Stimulated activated CD8-positive, alpha-beta memory T cell treated with anti-CD3 and anti-CD28 coated beads, Interleukin-15, amount 100 ng/mL, for 1 hour (primary cell): ENCODE results near the gene BANP.
"Not testable (repeated sequence)": the region's sequence is repeated elsewhere in the genome, so short reads cannot be mapped to it uniquely, and the experiment has no call there.

Experiments
- DNase-seq: peaks from one replicate; pipeline ENCODE4 v3.0.0-alpha.2; 2020; ENCODE audit warnings: low read depth

BANP gene

DNA sequence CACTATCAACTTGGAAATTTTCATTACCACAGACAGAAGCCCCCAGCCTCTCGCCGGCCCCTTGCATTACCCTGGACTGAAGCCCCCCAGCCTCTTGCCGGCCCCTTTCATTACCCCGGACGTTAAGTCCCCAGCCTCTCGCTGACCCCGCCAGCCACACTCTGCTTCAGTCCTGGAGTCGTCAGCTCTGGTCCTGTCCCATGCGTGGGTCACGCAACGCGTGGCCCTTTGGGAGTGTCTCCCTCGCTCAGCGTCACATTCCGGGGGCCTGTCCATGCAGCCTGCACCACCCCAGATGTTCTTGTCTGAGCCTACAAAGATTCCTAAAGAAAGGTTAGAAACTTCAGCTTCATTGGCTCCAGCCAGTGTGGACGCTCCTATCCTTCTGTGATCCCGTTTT is 153.1 kb downstream of the BANP start:
- not testable (repeated sequence) for DNase-seq

DNA sequence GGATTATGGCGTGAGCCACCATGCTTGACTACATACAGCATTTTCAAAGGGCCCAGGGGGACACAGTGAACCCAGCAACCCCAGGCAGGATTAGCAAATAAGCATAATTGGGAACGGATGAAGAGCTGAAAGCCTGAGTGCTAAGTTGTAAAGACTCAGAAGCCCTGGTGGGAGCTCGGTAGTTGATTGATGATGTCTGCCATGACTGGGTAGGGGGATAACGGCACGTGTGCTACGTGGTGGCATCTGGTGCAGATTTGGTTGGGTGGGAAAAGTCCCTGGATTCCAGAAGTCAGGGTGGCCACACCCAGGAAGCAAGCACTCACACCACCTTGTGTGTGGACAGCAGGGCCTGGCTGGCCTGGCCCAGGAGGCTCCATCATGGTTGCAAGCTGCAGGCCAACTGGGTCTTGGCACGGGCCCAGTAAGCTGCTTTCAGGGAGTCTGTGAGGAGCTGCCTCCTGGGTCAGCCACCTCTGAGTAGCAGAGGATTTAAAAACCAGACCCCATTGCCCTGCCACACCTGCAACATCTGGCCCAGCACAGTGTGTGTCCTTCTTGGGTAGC is 154.4 kb downstream of the BANP start:
- DNase-seq = not testable (repeated sequence)

DNA sequence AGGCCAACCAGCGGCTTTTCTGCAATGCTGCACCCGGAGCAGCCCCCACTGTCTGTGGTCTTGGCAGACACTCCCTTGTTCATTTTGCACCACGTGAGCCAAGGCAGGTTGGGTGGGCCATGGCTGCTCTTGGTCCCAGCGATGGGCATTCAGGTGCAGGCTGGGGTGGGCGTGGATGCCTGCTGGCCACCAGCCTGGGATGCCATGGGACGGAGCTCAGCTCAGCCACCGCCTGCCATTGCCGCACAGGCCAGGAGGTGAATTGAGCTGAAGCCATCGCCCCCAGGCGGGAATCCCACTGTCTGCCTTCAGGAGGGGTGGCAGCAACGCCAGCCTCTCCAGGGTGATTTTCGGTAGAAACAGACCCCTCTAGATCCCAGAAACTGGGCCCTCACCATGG is 155.3 kb downstream of the BANP start:
- not testable (repeated sequence) for DNase-seq

DNA sequence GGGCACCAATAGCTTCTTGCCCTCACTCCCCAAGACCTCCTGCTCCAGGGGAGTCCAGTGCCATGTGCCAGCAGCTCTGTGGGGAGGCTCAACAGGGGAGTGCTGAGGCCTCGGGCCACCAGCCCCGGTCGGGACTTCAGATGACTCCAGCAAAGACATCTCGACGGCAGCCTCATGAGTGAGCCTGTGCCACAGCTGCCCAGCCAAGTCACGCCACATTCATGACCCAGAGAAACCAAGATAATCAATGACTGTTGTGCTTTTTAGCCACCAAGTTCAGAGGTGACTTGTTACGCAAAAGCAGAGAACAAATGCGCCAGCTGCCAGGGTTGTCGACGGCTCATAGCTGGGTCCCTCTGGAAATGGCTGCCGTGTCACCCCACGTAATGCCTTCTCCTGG is 157.5 kb downstream of the BANP start:
- no peak for DNase-seq

DNA sequence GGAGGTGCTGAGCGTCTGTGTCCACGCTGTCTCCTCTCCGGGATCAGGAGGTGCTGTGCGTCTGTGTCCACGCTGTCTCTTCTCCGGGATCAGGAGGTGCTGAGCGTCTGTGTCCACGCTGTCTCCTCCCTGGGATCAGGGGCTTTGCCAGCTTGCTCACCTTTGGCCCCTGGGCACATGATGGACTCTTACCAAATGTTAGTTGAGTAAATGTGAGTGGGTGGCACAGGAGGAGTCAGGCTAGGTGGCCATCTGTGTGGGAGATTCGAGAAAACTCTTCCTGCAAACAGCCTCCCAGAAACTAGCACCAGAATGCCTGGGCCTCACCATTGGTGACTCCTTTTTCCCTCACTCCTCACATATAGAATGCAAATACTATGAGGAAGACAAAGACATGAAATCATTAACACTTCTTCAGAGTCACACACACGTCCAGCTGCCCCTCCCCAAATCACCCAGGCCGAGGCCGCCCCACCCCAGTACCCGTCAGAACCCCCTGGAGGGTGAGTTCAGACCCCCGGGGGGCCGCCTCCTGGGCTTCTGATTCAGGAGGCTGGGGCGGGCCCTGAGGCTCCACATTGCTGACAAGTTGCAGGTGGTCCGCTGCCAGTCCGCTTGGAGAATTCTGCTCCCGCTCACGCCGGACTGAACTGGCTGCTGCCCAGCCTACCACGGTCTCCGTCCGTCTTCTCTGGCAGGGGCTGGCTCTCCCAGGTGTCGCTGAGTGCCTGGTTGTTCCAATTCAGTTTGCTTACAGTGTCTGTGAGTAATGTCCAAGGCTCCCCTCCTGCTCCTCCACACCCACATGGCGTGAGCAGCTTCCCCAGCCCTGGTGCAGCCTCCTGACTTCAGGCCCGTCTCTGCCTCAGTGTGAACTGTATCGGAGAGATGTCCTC is 158.7 kb downstream of the BANP start:
- not testable (repeated sequence) for DNase-seq

DNA sequence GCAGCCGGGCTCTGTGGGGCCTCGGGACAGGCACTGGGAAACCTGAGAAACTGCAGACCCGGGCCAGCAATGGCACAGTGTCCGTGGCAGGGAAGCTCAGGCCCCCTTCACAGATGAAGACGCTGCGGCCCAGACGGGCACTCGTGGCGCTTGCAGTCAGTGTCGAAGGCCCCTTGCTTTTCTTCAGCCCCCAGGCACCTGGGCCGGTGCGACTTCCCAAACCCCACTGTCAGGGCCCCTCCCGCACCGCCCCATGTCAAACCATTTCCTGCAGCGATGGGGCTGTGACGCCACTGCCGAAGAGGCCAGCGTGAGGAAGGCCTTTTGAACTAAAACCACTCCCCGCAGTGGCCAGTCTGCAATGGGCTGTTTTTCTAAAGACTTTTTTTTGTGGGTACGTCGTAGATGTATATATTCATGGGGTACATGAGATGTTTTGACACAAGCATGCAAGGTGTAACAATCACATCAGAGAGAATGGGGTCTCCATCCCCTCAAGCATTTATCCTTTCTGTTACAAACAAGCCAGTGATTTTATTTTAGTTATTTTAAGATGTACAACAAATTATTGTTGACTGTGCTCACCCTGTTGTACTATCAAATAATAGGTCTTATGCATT is 159.8 kb downstream of the BANP start:
- not testable (repeated sequence) for DNase-seq

DNA sequence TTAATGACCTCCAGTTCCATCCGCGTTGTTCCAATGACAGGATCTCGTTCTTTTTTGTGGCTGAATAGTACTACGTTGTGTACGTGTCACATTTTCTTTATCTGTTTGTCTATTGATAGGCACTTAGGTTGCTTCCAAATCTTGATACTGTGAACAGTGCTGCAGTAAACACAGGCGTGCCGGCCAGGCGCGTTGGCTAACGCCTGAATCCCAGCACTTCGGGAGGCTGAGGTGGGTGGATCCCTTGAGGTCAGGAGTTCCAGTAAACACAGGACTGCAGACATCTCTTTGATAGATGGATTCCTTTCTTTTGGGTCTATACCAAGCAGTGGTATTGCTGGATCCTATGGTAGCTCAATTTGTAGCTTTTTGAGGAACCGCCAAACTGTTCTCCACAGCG is 160.7 kb downstream of the BANP start:
- not testable (repeated sequence) for DNase-seq

DNA sequence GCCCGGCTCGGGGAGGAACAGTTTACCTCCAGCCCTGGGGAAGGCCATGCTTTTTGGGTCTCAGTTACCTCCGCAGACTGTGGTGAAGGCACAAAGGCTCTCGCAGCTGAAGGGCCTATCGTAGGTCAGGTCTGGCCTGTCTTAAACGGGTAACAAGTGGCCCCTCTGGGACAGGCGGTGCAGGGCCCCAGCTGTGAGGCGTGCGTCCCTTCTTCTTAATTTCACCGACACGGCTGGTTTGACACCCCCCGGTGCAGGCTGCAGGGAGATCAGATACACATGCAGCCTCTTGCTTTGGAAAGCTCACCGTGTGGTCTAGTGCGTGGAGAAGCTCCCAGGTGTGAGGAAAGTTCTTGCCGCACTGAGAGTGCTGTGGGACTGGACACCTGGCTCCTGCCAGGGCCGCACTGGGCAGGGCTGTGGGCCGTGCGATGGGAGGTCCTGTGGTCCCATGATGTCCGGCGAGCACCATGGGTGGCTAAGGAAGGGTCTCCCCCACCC is 162.4 kb downstream of the BANP start:
- DNase-seq = no peak

DNA sequence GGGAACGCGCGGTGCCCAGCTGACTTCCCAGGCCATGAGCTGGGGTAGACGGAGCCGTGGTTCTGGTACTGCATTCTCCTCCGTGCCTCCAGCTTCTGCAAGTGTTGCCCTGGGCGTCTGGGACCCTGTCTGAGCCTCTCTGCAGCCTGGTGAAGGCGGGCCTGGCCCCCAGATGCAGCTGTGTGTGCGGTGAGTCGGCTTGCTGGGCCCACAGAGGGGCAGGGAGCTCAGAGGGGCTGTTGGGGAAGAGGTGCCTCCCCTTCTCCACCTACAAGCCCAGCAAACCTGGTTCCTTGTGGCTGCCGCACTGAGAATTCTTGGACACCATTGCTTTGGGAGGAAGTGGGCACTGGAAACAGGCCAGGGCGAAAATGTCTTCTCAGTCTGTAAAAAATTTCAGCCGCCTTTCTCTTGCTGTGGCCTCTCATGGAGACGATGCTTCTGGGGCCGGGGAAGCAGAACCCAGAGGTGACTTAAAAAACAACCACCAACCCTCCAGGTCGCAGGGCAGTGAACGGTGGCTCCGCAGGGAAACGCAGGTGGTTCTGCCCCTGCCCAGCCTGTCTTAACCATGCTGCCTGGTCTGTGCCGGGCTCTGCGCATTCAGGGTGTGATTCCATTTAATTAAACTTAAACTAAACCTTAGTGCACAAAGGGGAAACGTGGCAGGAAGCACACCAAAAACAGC is 163.5 kb downstream of the BANP start:
- not testable (repeated sequence) for DNase-seq

DNA sequence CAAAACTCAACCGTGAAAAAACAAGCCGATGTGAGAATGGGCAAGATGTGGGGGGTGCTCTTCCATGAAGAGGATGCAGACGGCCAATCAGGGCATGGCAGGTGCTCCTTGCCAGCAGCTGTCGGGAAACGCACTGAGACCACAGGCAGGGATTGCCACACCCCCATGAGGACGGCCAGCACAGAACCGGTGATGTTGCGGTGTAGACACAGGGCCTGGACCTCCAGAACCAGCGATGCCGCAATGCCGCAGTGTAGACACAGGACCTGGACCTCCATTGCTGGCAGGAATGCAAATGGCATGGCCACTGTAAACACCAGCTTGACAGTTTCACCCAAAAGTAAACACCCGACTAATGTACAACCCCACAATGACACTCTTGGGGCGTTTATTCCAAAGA is 164.9 kb downstream of the BANP start:
- DNase-seq = no peak

DNA sequence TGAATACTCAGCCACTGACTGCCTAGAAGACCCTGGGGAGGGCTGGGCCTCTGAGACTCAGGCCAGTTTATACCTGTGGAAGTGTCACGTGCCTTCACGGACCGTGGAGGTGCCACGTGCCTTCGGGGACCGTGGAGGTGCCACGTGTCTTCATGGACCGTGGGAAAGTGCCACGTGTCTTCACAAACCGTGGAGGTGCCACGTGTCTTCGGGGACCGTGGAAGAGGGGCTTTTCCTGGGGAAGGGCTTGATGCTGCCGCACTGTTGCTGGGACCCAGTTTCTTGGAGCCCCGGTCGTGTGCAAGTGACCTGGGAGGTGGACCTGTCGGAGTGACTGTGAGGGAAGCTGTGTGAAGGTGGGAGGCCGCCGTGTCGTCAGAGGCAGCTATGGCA is 166.2 kb downstream of the BANP start:
- DNase-seq = no peak

DNA sequence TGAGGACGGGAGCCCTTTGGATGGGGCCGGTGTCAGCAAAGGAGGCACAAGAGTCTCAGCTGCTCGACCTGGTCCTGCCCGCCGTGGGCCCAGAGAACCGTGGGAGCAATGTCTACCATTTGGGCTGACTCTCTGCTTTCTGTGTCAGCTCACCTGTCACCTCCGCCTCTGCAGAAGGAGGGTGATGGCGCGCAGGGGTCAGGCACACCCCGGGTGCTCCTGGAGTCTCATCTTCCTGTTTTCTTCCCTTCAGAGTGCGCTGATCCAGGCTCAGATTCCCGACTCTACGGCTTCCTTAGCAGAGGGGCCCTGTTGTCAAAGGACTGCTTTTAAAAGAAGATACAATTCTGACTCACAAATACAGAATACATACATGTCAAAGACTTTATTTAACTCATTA is 167.1 kb downstream of the BANP start:
- DNase-seq = no peak

DNA sequence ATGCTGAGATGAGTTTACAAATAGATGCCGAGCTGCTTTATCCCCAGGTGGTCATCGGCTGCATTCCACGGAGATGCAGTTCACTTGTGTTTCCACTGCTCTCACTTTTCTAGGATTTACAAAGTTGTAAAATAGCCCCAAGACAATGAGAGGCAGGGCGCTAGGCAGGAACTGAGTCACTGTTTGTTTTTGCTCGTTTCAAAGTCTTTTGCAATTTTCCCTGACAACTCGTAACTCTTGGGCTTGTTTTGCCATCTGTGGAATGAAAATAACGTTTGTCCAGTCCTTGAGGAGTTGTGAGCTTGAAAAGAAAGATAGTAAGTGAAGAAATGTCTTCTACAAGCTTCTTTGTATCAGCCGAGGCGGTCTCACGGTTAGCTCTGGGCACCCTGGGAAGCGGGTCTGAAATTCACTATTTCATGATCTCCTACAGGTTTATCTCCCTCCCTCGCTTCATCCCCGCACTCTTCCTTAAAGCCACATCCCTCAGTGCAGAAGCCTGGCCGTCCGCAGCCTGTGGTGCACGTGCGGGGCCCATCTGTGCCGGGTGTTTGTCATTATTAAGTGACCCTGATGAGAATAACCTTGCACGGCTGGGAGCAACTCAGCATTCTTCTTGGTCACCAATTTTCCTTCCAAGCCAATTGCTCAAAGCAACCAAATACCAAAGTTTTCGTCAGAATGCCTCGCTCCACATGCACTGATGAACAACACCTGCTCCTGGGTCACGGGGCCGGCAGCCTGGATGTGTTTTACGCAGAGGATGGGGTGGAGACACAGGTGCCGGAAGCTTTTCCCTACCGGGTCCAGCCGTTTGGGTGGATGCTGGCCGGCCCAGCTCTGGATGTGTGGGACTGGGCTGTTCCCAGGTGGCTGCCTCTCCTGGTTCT is 167.9 kb downstream of the BANP start:
- DNase-seq = not testable (repeated sequence)

DNA sequence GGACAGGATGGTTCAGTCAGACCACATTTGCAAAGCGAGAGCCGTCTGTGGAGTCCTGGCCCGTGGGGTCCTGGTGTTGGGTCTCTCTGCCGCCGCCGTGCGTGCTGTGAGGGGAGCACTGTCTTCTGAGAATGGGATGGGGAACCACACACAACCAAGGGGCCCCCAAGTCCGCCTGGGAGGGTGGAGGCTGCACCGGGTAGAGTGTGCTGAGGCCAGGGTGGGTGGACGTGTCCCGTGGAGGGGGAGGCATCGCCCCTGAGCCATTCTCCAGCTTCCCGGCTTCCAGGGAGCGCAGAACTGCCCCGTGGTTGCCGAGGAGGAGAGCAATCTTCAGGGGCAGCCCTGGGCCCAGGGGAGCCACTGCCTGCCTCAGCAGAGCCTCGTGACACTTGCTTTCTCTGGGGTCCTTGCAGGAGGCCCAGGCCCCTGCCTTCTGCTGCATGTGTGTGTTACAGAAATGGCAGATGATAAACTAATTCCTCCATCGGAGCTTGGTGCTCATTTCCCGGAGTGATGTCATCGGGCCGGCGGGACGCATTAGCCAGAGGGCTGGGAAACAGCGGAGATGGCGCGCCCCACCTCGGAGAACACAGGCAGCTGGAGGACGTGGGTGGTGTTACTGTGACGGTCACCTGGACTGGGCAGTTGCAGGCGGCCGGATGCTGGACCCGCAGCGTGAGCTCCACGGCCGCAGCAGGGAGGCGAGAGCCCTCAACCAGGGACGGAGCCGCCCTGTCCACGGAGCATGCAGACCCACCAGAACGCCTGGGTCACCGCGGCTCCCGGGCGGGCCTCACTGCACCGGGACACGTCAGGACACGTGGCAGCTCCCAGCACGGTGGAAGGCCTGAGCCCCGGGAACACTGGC is 168.9 kb downstream of the BANP start:
- not testable (repeated sequence) for DNase-seq

DNA sequence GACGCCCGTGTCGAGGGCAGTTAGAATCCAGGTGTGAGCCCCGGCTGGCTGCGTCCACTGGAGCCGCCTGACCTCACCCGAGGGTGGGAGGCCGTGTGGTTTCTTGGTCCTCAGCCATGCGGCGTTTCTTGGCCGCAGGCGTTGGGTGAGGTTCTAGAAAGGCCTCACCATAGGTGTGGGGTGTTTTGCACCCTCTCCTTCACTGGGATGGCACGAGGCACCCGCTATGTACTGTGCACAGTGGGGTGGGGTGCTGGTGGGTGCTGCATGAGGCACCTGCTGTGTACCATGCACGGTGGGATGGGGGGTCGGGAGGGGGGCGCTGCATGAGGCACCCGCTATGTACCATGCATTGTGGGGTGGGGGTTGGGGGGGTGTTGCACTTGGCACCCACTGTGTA is 169.6 kb downstream of the BANP start:
- no peak for DNase-seq

DNA sequence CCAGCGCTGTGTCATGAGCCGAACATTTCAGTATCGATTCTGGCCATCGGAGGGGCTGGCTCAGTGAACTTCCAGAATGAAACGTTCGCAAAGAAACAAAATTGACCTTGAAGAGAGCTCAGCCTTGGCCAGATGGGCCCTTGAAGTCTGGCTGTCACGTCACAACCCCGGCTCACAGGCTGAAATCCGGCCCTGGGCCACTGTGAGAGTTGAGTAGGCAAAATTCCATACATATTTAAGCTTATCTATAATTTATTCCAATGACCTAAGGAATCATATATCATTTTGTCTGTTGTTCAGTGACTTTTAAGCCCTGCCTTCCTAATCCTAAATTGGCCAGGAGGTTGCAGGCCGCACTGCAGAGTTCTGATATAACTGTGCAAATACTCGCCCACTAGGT is 170.2 kb downstream of the BANP start:
- not testable (repeated sequence) for DNase-seq

DNA sequence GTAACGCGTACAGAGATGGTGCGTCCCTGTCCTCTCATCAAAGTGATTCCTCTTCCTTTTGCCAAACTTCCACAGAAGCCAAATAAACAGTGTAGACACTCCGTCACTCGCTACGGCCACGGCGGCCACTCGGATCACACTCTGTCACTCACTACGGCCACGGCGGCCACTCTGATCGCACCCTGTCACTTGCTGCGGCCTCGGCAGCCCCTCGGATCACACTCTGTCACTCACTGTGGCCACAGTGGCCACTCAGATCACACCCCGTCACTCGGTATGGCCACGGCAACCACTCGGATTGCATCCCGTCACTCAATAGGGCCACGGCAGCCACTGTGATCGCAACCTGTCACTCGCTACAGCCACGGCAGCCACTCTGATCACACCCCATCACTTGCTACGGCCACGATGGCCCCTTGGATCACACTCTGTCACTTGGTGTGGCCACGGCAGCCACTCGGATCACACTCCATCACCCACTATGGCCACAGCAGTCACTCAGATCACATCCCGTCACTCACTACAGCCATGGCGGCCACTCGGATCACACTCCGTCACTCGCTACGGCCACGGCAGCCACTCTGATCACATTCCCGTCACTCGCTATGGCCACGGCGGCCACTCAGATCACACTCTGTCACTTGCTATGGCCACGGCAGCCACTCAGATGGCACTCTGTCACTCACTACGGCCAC is 170.8 kb downstream of the BANP start:
- DNase-seq = no peak
